Stimulated activated CD4-positive, alpha-beta T cell treated with anti-CD3 and anti-CD28 coated beads, Interleukin-12 subunit alpha, Interleukin-12 subunit beta, amount 100 ng/mL, for 4 hours (primary cell): Measurements from ENCODE around the gene KHDC4.

Experiments used
- DNase-seq: peaks from one replicate; pipeline ENCODE4 v3.0.0-alpha.2; 2020

The KHDC4 gene

DNA sequence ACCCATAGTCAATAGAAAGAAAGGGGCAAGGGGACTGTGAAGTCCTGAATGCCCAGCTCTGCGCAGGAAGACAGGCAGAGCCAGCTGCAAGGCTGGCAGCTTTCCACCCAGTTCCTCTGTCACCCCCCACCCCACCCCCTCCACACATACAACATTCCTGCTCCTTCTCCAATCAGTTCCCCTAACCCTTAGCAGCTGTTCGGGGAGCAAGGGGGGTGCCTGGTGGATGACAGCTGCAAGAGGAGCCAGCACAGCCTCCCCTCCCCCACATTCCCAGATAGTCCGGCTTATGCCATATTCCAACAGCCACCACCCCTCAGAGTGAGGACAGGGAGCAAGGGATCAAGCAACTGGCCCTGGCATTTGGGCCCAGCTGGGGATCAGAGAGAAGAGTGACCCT lies 34.5 kb upstream of the KHDC4 start:
- no peak for DNase-seq

DNA sequence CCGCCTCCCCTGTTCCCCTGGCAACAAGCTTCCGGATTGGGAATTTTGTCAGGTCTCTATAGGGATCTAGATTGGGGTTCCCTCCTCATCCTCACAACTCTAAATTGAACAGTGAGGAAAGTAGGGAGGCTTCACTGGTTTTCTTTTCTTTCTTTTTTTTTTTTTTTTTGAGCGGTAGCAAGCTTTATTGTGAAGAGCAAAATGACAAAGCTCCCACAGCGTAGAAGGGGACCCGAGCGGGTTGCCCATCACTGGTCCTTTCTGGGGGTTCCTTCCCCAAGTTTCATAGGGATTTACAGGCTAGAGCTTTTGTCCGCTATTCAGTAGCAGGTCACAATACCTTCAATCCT lies 33.8 kb upstream of the KHDC4 start:
- DNase-seq, result no peak

DNA sequence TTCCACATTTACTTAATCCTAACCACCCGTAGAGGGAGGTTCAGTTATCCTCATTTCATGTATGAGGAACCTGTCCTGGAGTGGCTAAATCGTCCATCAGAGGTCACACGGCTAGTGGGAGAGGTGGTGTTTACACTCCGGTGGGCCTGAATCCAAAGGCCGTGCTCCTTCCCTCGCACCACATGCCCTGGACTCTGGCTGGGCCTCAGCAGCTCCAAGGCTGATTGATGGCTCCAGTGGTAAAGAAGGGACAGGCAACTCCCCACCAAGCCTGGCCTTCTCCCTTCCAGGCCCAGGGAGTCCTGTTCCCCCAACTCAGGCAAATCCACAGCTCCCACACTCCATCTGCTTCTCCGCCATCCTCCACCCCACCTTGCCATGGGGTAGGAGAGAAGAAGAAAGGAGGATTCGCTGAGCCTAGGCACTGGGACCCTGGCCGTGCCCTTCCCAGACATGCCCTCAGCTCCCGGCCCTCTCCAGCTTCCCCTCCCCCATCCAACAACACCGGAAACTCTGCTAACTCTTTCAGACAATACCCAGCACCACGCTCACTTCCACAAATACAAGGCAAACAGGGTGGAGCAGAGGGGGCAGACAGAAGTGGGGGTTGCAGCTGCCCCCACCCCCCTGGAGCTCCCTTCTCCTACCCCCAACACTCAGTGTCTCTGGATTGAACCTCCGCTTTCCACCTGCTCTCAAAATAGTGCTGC lies 33.3 kb upstream of the KHDC4 start:
- no peak for DNase-seq

DNA sequence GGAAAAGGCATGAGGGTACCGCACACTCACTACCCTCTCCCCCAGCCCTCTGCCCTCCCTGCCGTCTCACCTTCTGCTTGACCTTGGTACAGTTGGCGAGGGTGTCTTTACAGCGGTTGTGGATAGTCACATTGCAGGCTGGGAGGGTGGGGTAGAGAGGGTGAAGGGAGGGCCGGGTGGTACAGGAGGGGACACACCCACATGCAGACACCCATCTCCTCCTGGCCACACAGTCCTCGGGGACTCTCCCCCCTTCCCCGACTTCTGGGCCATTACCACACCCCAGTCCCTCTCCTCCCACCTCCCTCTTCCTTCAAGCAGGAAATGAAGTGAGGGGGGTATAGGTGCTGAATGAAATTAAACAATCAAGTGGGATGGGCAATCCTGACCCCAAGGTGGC lies 32.5 kb upstream of the KHDC4 start:
- no peak for DNase-seq

DNA sequence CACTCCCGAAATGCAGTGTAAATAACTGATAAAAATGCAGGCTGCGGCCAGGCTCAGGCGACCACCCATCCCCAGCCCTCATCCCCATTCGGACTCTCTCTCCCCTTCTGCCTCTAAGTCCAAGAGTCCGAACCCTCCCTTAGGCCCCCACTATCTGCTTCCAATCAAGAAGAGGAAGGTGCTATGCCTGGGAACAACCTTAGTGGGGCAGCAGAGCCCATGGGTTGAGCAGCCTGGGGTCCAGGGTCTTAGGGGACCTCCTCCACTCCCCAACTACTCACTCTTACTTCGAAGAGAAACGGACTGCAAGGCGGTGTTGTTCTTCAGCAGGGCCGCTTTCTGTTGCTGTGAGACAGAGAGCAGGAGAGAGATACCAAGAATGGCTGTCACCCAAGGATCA lies 31.9 kb upstream of the KHDC4 start:
- no peak for DNase-seq

DNA sequence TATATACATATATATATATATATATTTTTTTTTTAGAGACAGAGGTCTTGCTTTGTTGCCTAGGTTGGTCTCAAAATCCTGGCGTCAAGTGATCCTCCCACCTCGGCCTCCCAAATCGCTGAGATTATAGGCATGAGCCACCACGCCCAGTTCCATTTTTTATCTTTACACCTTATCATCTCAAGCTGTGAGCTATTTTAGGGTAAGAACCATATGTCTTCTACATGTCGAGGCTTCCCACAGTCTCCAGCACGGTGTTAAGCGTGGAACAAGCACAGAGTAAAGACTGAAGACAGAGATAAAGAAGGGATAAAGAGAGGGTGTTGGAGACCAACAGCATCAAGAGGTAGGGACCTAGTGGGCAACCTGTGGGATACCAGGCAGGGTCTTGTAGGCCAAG lies 30.0 kb upstream of the KHDC4 start:
- no peak for DNase-seq

DNA sequence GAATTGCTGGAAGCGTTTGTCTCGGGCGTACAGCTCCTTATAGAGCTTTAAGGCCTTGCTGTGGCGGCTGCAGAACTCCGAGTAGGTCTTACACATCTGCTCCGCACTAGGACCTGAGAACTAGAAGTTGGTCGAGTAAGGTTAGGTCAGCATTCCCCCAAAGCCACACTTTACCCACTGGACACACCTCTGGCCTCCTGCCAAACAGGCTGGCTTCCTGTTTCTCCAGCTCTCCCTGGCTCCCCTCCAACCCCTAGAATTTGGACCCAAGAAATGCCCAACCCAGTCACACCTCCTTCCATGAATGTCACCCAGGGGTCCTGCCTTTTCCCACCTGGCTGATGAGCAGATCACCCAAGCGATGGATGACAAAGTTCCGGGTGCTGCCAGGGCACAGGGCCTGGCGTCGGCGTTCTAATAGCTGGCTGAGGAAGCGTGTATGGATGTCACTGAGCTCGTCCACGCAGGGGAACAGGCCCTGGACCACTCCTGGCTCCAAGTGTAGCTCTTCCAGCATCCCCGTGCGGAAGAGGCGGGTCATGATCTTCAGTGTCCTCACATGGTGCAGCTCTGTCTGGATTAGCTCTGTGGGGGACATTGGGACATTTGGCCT lies 28.5 kb upstream of the KHDC4 start:
- no peak for DNase-seq

DNA sequence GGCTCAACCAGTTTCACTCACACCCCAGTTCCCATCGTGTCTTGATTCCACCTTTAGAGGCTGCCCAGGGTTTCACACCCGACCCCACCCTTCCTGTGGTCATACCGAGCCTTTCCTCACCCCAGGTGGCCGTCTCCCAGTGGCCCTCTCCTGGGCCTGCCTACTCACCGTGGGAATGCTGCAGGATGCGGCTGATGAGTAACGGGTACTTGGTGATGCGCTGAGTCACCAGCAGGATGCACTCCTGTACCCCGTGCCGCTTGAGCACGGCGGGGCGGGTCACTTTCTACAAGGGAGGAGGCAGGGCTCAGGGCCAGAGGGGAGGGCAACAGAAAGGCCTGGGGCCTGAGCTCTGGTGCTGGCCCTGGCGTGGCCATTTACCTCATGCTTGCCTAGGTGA lies 27.7 kb upstream of the KHDC4 start:
- no peak for DNase-seq

DNA sequence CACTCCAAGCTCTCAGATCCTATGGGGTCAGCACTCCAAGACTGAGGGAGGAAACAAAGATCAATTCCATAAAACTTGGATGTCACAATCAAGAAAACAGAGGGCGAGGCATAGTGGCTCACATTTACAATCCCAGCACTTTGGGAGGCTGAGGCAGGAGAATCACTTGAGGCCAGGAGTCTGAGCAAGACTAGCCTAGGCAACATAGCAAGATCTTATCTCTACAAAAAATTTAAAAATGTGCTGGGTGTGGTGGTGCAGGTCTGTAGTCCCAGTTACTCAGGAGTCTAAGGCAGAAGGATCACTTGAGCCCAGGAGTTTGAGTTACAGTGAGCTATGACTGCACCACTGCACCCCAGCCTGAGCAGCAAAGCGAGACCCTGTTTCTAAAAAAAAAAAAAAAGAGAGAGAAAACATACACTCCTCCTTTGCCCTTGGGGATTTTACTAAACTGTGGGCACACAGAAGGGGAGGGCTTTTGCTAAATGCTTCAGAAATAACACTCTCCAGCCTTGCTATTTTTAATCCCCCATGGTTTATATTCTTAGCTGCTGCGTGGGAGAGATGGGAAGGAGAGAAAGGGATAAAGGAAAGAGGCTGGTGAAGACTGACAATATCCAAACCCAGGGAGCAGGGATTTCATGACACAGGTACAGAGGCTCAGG lies 26.0 kb upstream of the KHDC4 start:
- DNase-seq, result no peak

DNA sequence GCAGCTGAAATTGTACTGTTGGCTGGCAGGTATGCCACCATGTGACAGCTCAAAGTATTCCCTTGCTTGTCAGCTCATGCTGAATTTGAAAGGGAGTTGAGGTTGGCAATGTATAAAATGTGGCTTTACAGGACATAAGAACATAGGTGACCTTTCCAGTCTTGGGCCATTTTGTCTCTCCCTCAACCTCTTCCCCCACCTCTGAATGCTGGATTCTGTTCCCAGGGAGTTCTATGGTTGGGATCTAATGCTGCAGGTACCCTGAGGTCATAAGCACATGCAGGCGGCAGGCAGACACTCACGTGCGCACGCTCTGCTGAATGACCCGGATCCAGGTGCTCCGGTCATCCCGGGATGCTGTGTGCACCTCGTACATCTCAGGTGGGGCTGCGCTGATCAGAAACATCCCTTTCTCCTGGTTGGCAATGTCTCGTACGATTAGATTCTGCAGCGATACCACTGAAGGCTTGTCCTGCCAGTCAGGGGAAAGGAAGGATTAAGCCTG lies 23.2 kb upstream of the KHDC4 start:
- DNase-seq, result no peak

DNA sequence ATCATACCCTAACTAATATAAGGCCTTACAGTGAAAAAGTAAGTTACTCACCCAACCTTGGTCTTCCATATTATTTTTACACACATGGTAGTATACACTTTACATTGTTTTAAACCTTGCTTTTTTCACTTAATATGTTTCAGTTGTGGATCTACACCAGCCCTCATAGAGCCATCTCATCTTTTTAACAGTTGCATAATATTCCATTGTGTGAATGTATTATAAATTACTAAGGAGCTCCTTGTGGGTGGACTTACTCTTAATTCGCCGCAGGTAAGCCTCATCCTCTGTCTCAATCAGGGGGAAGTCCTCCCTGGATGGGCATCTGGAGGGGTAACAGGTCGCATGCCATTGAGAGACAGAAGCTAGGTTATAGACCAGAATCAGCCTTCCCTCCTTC lies 20.4 kb upstream of the KHDC4 start:
- no peak for DNase-seq

DNA sequence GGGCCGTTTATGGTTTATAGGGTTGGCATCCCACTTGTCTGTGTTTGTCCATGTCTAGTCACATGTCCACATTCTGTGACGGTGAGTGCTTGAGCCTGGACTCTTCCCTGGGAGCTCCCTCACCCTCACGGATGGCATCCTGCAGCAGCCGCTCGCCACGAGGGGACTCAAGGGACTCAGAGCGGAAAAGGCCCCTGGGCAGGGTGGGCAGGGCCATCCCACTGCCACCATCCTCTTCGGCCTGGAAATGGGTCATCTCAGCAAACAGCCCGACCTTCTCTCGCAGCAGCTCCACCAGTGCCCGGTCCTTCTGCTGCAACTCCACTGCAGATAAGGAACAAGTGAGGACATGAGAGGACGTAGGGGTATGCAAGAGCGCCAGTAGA lies 18.3 kb upstream of the KHDC4 start:
- no peak for DNase-seq

DNA sequence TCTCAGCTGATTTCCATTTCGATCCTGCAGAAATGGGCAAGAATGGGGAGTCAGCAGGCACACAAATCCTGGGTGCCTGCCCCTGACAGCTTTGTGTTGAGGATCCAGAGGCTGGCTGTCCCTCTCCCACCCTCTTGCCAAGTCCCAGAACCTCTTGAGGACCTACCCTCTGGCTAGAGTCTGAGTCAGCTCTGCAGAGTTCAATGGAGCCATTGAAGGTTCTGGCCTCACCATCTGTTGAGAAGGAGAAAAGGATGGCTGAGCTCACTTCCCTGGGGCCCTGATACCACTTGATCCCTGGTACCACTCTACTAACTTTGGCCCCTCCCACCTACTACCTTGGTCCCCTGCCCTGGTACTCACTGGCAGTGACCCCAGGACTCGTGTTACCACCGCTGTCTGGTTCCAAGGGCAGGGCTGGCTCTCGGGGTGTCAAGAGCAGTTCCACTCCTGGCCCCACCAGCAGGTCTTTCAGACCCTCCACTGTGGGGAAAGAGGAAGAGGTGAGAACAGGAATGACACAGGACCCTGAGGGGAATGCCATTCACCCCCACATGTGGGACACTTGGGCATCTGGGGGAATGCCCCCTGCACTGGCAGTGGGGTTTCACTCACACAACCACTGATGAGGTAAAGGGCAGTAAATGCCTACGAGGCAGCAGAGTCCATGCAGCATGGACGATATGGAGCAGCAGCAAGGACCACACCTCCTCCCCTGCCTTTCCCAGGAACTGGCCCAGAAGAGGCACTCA lies 17.7 kb upstream of the KHDC4 start:
- no peak for DNase-seq

DNA sequence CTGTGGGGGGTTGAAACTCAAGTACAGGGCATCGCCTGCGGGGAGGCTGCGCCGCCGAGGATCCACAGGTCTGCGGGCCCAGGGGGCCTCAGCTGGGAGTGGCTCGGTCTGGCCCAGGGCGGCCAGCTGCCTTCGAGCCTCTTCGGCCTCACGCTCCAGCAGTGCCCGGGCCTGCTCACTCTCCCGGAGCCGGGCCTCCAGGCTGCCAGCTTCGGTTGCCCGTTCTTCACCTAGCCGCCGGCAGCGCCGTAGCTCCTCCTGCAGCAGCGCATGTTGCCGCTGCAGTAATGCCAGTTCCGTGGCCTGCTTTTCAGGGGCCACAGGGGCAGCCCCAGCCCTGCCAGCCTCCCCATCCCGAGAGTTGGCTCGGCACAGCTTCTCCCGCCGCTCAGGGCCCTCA lies 16.6 kb upstream of the KHDC4 start:
- DNase-seq, result no peak

DNA sequence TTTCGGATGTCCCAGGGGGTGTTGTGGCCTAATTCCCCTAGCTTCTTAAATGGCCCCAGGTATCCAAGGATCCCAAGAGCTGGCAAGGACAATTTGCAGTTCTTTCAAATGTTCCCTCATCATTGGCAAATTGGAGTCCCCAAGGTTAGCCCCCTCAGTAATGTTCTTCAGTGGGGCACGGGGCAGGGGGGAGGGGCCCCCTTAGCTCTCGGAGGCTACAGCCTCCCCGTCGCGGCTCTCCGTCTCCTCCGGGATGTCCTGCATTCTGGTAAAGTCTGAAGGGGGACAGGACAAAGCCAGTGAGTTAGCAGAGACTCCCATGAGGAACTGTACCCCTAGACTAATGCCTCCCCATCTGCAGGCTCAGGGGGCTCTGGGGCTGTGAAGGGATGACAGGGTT lies 13.5 kb upstream of the KHDC4 start:
- no peak for DNase-seq

DNA sequence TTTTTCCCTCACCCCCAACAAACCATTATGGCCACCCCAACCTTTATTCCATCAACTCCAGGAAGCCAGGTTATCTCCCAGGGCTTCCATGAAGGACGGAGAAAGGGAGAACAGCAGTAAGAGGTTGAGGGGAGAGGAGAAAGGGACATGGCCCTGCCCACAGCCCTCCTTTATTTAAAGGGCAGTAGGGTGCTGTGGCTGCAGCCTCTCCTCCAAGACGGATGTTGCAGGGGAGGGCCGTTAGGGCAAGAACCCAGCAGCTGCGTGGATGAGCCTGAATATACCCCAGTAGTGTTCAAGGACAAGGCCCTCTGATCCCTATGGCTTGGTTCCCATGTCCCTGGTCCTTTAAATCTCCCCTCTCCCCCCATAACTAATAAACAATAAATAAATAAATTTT lies 13.1 kb upstream of the KHDC4 start:
- DNase-seq, result no peak

DNA sequence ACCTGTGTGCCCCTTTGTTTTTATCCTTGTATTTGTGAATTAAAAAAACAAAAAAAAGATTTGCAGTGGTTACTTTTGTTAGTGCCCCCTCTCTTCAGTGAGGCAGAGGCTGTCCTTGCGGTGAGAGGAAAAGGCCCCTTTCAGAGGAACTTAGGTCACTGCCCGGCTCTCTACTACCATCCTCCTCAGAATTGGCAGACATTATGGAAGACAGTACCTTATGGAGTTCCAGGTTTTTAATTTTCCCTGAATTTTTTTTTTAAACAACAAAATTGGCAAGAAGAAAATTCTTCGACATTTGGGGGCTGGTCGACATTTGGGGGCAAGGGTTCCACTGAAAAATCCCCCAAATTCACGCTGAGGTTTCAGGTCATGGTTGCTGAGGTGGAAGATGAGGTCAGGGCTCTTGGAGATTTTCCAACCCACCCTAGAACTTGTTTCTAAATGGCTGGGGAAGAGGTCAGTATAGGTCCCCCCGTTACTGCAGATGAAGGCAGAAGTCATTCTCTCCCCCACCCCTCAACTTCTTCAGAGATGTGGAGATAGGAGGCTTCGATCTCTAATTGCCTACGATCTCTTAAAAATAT lies 12.5 kb upstream of the KHDC4 start:
- no peak for DNase-seq

DNA sequence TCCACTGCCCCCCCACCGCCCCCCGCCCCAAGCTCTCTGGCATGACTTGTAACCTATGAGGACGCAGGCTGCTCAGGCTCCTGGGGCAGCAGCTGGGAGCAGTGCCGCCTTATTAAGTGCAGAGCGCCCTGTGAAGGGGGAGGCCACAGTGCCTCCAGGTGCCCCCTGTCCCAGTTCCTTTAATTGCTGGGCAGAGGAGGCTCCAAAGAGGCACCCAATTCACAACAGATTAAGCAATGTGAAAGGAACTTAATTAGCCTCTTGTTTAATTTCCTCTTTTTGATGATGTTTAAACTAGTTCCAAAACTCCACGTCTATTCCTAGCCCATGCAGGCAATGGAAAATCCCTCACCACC lies 10.2 kb upstream of the KHDC4 start:
- DNase-seq, result no peak

DNA sequence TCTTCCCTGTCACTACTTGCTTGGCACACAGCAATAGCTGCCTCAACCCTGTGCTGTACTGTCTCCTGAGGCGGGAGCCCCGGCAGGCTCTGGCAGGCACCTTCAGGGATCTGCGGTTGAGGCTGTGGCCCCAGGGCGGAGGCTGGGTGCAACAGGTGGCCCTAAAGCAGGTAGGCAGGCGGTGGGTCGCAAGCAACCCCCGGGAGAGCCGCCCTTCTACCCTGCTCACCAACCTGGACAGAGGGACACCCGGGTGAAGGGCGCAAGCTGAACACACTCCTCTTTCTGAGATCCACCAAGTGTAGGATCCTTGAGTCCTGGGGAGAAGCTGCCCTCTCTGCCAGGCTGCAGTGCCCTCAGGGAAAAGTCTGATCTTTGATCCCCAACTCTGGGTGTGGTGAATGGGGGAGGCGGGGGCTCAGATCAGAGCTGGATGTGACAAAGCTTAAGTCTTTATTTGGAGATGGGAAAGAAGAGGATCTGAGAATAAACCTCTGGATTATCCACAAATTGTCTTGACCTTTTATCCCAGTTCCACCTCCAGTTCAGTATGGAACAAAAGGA lies 8.4 kb upstream of the KHDC4 start:
- no peak for DNase-seq

DNA sequence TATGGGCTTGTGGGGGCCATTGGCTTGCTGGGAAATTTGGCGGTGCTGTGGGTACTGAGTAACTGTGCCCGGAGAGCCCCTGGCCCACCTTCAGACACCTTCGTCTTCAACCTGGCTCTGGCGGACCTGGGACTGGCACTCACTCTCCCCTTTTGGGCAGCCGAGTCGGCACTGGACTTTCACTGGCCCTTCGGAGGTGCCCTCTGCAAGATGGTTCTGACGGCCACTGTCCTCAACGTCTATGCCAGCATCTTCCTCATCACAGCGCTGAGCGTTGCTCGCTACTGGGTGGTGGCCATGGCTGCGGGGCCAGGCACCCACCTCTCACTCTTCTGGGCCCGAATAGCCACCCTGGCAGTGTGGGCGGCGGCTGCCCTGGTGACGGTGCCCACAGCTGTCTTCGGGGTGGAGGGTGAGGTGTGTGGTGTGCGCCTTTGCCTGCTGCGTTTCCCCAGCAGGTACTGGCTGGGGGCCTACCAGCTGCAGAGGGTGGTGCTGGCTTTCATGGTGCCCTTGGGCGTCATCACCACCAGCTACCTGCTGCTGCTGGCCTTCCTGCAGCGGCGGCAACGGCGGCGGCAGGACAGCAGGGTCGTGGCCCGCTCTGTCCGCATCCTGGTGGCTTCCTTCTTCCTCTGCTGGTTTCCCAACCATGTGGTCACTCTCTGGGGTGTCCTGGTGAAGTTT lies 7.8 kb upstream of the KHDC4 start:
- no peak for DNase-seq

DNA sequence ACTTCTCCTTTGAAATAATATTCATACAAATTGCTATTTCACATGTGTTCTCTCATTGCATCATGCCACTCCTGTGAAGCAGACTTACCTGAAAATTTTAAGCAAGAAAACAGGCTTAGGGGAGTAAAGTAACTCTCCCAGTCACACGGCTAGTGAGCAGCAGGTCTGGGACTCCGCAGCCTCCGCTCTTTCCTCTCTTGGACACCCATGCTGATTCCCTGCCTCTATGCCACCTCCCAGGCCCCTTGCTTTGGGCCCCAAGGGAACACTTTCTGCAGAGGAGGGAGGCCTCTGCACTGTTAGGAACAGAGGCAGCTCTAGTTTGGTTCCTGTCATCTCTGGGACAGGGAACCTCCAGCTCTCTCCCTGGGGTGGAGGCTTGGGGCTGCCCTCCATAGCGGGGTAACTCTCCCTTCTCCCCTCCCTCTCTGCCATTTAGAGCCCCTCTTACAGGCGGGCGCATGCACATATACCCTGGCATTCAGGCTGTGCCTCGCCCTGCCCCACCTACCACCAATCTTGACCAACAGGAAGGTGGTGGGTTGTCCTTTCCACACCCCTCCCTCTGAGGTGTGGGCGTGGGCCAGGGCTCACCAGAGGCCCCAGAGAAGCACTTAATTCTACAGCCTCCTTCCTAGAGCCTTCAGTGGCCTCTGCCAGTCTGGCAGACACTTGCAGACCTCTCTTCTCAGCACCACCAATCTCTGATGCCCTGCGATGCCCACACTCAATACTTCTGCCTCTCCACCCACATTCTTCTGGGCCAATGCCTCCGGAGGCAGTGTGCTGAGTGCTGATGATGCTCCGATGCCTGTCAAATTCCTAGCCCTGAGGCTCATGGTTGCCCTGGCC lies 7.0 kb upstream of the KHDC4 start, which contains the start of gene RXFP4:
Gene RXFP4, plus strand, starts transcription at position 646 of the 852 bp plus-strand sequence. Its CDS starts 72 bp downstream, at position 718.
- no peak for DNase-seq
